Epithelial cell of esophagus (primary cell): Measurements from ENCODE around the gene HOXC12.

Source experiments
- DNase-seq: peaks from one replicate; pipeline ENCODE4 v3.0.0; 2010; ENCODE audit warnings: low read depth
- H3K4me3 ChIP-seq: 2 replicates; pipeline ENCODE4 v1.5.1; 2011; ENCODE audit warnings: mild to moderate bottlenecking, low read length, control low read depth
- CTCF ChIP-seq: IDR thresholded peaks from 2 replicates; pipeline ENCODE4 v1.5.1; 2011; ENCODE audit warnings: low read depth, mild to moderate bottlenecking, low read length, control low read depth, inconsistent platforms; ENCODE audit not compliant: insufficient read depth; ENCODE audit errors: missing control alignments

Gene HOXC12

GRCh38 chr12:53928054-53928835, 26.5 kb upstream of the HOXC12 start:
- H3K4me3 ChIP-seq: no peak overlapping the region
- no peak for TF ChIP-seq CTCF
- DNase-seq: no peak

- no peak overlapping the region for H3K4me3 ChIP-seq
- no peak for TF ChIP-seq CTCF
- no peak for DNase-seq
Measured at GRCh38 chr12:53929527-53929926, 25.2 kb upstream of the HOXC12 start.

- no peak for TF ChIP-seq CTCF
- no peak for DNase-seq
Measured at GRCh38 chr12:53930591-53931255, 24.0 kb upstream of the HOXC12 start.

GRCh38 chr12:53931844-53932581, 22.7 kb upstream of the HOXC12 start:
- no peak for TF ChIP-seq CTCF
- DNase-seq: no peak
- H3K4me3 ChIP-seq: no peak overlapping the region

More at GRCh38 chr12:53930591-53931255, 24.0 kb upstream of the HOXC12 start:
- H3K4me3 ChIP-seq: no peak overlapping the region

- no peak overlapping the region for H3K4me3 ChIP-seq
- DNase-seq: no peak
- TF ChIP-seq CTCF: no peak
Measured at GRCh38 chr12:53932915-53933314, 21.8 kb upstream of the HOXC12 start.

GRCh38 chr12:53935383-53936341, 19.0 kb upstream of the HOXC12 start:
- DNase-seq: no peak
- TF ChIP-seq CTCF: no peak
- H3K4me3 ChIP-seq: no peak overlapping the region
